T1000 (cell line): ENCODE results near the gene L3MBTL1.

Source experiments
- DNase-seq: peaks from one replicate; lab custom pipeline; 2025; ENCODE audit warnings: mixed read lengths; lab: John Stamatoyannopoulos, UW

The L3MBTL1 gene

DNA sequence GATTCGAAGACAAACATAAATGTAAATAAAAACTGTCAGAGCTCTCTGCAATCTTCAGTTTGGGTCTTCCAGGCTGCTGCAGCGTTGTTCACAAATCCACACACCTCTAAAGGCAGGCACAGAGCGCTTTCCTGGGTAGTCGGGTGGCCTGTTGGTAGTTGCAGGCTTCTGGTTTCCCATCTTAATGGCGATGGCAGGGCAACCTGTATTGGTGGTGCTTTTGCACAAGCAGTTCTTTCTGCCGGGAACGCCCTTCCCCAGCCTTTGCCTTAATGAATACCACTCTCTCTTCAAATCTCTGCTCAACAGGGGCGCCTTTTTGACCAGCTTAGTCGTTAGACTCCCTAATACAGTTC lies 82.5 kb downstream of the L3MBTL1 start:
- DNase-seq = no peak

DNA sequence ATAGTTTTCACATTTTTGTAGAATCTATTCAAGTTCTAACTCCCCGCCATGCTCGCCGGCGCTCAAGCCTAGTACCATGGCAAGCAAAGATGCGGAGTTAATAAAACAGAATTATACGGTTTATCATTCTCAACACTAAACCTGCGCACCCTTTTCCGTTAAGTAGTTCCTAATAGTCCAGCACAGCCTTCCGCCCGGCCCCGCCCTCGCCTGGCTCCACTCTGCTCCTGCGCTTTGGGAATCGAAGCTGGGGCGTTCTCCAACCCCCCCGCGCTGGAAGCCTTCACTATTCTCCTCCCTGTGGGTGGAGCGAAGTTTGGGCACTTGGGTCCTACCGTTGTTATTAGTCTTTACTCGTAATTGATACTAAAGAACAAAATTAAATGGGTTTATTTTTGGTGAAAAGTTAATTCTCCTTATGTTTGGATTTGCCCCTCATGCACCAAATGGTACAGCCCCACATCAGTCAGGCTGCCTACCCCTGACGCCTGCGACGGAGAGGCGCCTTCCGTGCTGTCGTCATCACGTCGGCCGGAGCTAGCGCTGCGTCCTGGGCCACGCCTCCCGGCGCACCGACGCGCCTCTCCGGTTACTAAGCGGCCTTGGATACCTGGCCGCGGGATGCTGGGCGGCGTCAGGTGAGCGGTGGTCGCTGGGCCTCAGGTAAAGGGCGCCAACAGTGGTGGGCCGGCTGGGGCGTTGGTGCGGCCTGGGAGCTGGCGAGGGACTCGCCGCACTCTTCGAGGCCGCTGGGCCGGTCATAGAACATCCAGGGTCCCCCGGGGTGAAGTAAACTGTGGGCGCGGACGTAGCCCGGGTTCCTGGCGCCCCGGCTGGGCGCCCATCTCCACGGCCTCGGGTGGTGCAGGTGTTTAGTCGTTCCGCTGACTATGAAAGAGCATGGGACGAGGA lies 83.2 kb downstream of the L3MBTL1 start, which contains the start of gene IFT52:
Gene IFT52, plus strand, starts transcription at position 546 of the 912 bp plus-strand sequence. CDS start 3,762 bp downstream, outside the sequence.
- DNase-seq = peak; percentile 96
